ENCODE data around the gene DHRS7B. TPM values are rescaled to one million over a fixed set of nuclear protein-coding genes. Genes with fewer than 3 reads are reported as not detected.

The DHRS7B gene
- total RNA-seq, 1 donor from 2014 or later = 21.6 TPM

- Mint-ChIP-seq H3K36me3 (peaks cover 6% of the 10 kb centered on the region), H3K4me1 (peaks cover 9% of the 10 kb centered on the region), H3K27ac (peak overlapping the region; percentile 36), H3K27me3 (ENCODE audit: insufficient read depth, low read depth) (peaks cover 5% of the 10 kb centered on the region), H3K9me3 (no peaks in the 10 kb centered on the region), H3K4me3 (no peak overlapping the region)
- H3K4me1 ChIP-seq = no peaks in the 10 kb centered on the region
- no peak overlapping the region for H3K27ac ChIP-seq
- H3K79me2 ChIP-seq (ENCODE audit: low read depth) = no peaks in the 10 kb centered on the region
- H3F3A ChIP-seq (ENCODE audit: low read depth) = no peaks in the 10 kb centered on the region
- H3K36me3 ChIP-seq = no peaks in the 10 kb centered on the region
- no peaks in the 10 kb centered on the region for H4K20me1 ChIP-seq (ENCODE audit: low read depth)
- H3K9ac ChIP-seq = no peak overlapping the region
- H2AFZ ChIP-seq (replicated peaks) = no peak overlapping the region
- H3K4me3 ChIP-seq = no peak overlapping the region
- TF ChIP-seq CTCF (IDR thresholded peaks at IDR 0.05) = no peak
- TF ChIP-seq EZH2 (IDR thresholded peaks at IDR 0.05) = no peak
- no peak for TF ChIP-seq EZH2phosphoT487 (IDR thresholded peaks at IDR 0.05)
- no peak overlapping the region for H3K4me2 ChIP-seq
- DNase-seq (ENCODE audit: low spot score) = no peak
- H3K9me3 ChIP-seq (ENCODE audit: low read depth) = no peaks in the 10 kb centered on the region
- H3K27me3 ChIP-seq = no peaks in the 10 kb centered on the region
Observed at GRCh38 chr17:21168555-21168865, 41.7 kb downstream of the DHRS7B start.

GRCh38 chr17:21169496-21169895 lies 42.7 kb downstream of the DHRS7B start:
- H3F3A ChIP-seq (ENCODE audit: low read depth) = no peaks in the 10 kb centered on the region
- Mint-ChIP-seq H3K4me3 (no peak overlapping the region), H3K9me3 (no peaks in the 10 kb centered on the region), H3K4me1 (peaks cover 4% of the 10 kb centered on the region), H3K36me3 (peaks cover 12% of the 10 kb centered on the region), H3K27me3 (ENCODE audit: insufficient read depth, low read depth) (peaks cover 3% of the 10 kb centered on the region), H3K27ac (no peak overlapping the region)
- no peaks in the 10 kb centered on the region for H3K27me3 ChIP-seq
- H3K4me3 ChIP-seq = no peak overlapping the region
- H4K20me1 ChIP-seq (ENCODE audit: low read depth) = no peaks in the 10 kb centered on the region
- no peak overlapping the region for H3K4me2 ChIP-seq
- no peak overlapping the region for H3K27ac ChIP-seq
- H3K36me3 ChIP-seq = no peaks in the 10 kb centered on the region
- H3K79me2 ChIP-seq (ENCODE audit: low read depth) = no peaks in the 10 kb centered on the region
- TF ChIP-seq EZH2 (IDR thresholded peaks at IDR 0.05) = no peak
- TF ChIP-seq EZH2phosphoT487 (IDR thresholded peaks at IDR 0.05) = no peak
- no peak for TF ChIP-seq CTCF (IDR thresholded peaks at IDR 0.05)
- no peaks in the 10 kb centered on the region for H3K4me1 ChIP-seq
- H3K9ac ChIP-seq = no peak overlapping the region
- DNase-seq (ENCODE audit: low spot score) = no peak
- no peaks in the 10 kb centered on the region for H3K9me3 ChIP-seq (ENCODE audit: low read depth)
- no peak overlapping the region for H2AFZ ChIP-seq (replicated peaks)

- Histone ChIP-seq H3K36me3 (no peaks in the 10 kb centered on the region), H3K27ac (no peak overlapping the region), H3K79me2 (ENCODE audit: low read depth) (no peaks in the 10 kb centered on the region), H3K4me2 (no peak overlapping the region), H3K9ac (no peak overlapping the region), H3K27me3 (no peaks in the 10 kb centered on the region), H3K4me1 (no peaks in the 10 kb centered on the region), H2AFZ (replicated peaks) (no peak overlapping the region), H4K20me1 (ENCODE audit: low read depth) (no peaks in the 10 kb centered on the region), H3K9me3 (ENCODE audit: low read depth) (no peaks in the 10 kb centered on the region), H3K4me3 (no peak overlapping the region), H3F3A (ENCODE audit: low read depth) (no peaks in the 10 kb centered on the region)
- H3K9me3 Mint-ChIP-seq = no peaks in the 10 kb centered on the region
- H3K4me3 Mint-ChIP-seq = no peak overlapping the region
- TF ChIP-seq CTCF (IDR thresholded peaks at IDR 0.05) (no peak), EZH2phosphoT487 (IDR thresholded peaks at IDR 0.05) (no peak), EZH2 (IDR thresholded peaks at IDR 0.05) (no peak)
- H3K27ac Mint-ChIP-seq = peak overlapping the region; percentile 39
- DNase-seq (ENCODE audit: low spot score) = no peak
- H3K27me3 Mint-ChIP-seq (ENCODE audit: insufficient read depth, low read depth) = no peaks in the 10 kb centered on the region
- peaks cover 4% of the 10 kb centered on the region for H3K4me1 Mint-ChIP-seq
- H3K36me3 Mint-ChIP-seq = peaks cover 13% of the 10 kb centered on the region
Observed at GRCh38 chr17:21170809-21171208, 44.0 kb downstream of the DHRS7B start.

All from neural progenitor cell (in vitro differentiated cells).